BLaER1 treated with 17β-estradiol and CSF1 and Interleukin-3, amounts not matched to agents 10 nM and 100 nM (cell line): Measurements from ENCODE around the gene ASB14.
A peak's percentile ranks its signal among the peaks of the same experiment; 100 is the strongest.

ENCODE experiments used
- H3K27ac ChIP-seq, 11 experiments: shearing (Covaris generic); formaldehyde crosslinking; 2 replicates each; pipeline ENCODE4 v1.8.1; 2022
- H3K27me3 ChIP-seq, 11 experiments: shearing (Covaris generic); formaldehyde crosslinking; 2 replicates each; pipeline ENCODE4 v1.8.1; 2022
- H3K36me3 ChIP-seq, 11 experiments: shearing (Covaris generic); formaldehyde crosslinking; 2 replicates each; pipeline ENCODE4 v1.8.1; 2022
- H3K4me1 ChIP-seq, 10 experiments: shearing (Covaris generic); formaldehyde crosslinking; 2 replicates each; pipeline ENCODE4 v1.8.1; 2022
- H3K4me2 ChIP-seq, 11 experiments: shearing (Covaris generic); formaldehyde crosslinking; 2 replicates each; pipeline ENCODE4 v1.8.1; 2022
- H3K4me3 ChIP-seq, 10 experiments: shearing (Covaris generic); formaldehyde crosslinking; 2 replicates each; pipeline ENCODE4 v1.8.1; 2022
- H3K9ac ChIP-seq, 11 experiments: shearing (Covaris generic); formaldehyde crosslinking; 2 replicates each; pipeline ENCODE4 v1.8.1; 2022
- H3K9me3 ChIP-seq, 11 experiments: shearing (Covaris generic); formaldehyde crosslinking; replicated peaks in 1 of 11; 2 replicates each; pipeline ENCODE4 v1.8.1; 2022
- H4K20me1 ChIP-seq, 11 experiments: shearing (Covaris generic); formaldehyde crosslinking; 2 replicates each; pipeline ENCODE4 v1.8.1; 2022
- Cebpa-rat ChIP-seq, 11 experiments: shearing (Covaris generic); IDR thresholded peaks; 2 replicates each; pipeline ENCODE4 v1.8.1; 2022

The ASB14 gene

GRCh38 chr3:57274845-57275244 is 17.6 kb downstream of the ASB14 start:
- no peak for TF ChIP-seq Cebpa-rat (IDR thresholded peaks at IDR 0.05)
- no peak overlapping the region for H3K27ac ChIP-seq

GRCh38 chr3:57268416-57268815 is 24.1 kb downstream of the ASB14 start:
- H3K27ac ChIP-seq: no peak overlapping the region
- H3K36me3 ChIP-seq: peaks cover 74 to 99% (median 85%) of the 10 kb centered on the region in 11 experiments
- H3K4me2 ChIP-seq: no peak overlapping the region
- TF ChIP-seq Cebpa-rat (IDR thresholded peaks at IDR 0.05): no peak
- H3K4me1 ChIP-seq: peaks cover 0 to 9% (median 0%) of the 10 kb centered on the region in 10 experiments; a peak in 2 of 20 replicates
- H3K9me3 ChIP-seq: peaks cover 4 to 27% (median 13%) of the 10 kb centered on the region in 11 experiments; a peak in 21 of 22 replicates
- no peak overlapping the region for H3K4me3 ChIP-seq
- no peaks in the 10 kb centered on the region for H3K27me3 ChIP-seq
- H3K9ac ChIP-seq: no peak overlapping the region
- no peaks in the 10 kb centered on the region for H4K20me1 ChIP-seq

More at GRCh38 chr3:57274845-57275244, 17.6 kb downstream of the ASB14 start:
- H3K4me1 ChIP-seq: no peaks in the 10 kb centered on the region
- no peaks in the 10 kb centered on the region for H3K27me3 ChIP-seq
- H3K4me2 ChIP-seq: no peak overlapping the region
- H3K4me3 ChIP-seq: no peak overlapping the region
- no peak overlapping the region for H3K9ac ChIP-seq
- peaks cover 16 to 18% (median 17%) of the 10 kb centered on the region in 11 experiments; a peak in 21 of 22 replicates for H3K9me3 ChIP-seq
- peaks cover 30 to 84% (median 46%) of the 10 kb centered on the region in 11 experiments for H3K36me3 ChIP-seq
- H4K20me1 ChIP-seq: no peaks in the 10 kb centered on the region

- H4K20me1 ChIP-seq: no peaks in the 10 kb centered on the region
- no peaks in the 10 kb centered on the region for H3K27me3 ChIP-seq
- no peak overlapping the region for H3K9ac ChIP-seq
- no peak overlapping the region for H3K4me3 ChIP-seq
- H3K36me3 ChIP-seq: peaks cover 95 to 100% (median 99%) of the 10 kb centered on the region in 11 experiments
- peaks cover 0 to 9% (median 0%) of the 10 kb centered on the region in 10 experiments; a peak in 2 of 20 replicates for H3K4me1 ChIP-seq
- H3K9me3 ChIP-seq: peaks cover 22 to 44% (median 29%) of the 10 kb centered on the region in 11 experiments; a peak in 21 of 22 replicates
- H3K27ac ChIP-seq: no peak overlapping the region
- no peak for TF ChIP-seq Cebpa-rat (IDR thresholded peaks at IDR 0.05)
- no peak overlapping the region for H3K4me2 ChIP-seq
Observed at GRCh38 chr3:57261929-57262328, 30.6 kb downstream of the ASB14 start.

GRCh38 chr3:57261119-57261518 is 31.4 kb downstream of the ASB14 start:
- Histone ChIP-seq H3K4me2 (no peak overlapping the region), H3K9ac (no peak overlapping the region), H3K27ac (no peak overlapping the region), H3K27me3 (no peaks in the 10 kb centered on the region), H3K9me3 (peaks cover 22 to 41% (median 29%) of the 10 kb centered on the region in 11 experiments; a peak in 21 of 22 replicates), H3K4me3 (no peak overlapping the region), H4K20me1 (no peaks in the 10 kb centered on the region), H3K36me3 (peaks cover 89 to 97% (median 95%) of the 10 kb centered on the region in 11 experiments), H3K4me1 (peaks cover 0 to 9% (median 0%) of the 10 kb centered on the region in 10 experiments; a peak in 2 of 20 replicates)
- no peak for TF ChIP-seq Cebpa-rat (IDR thresholded peaks at IDR 0.05)

- H3K36me3 ChIP-seq: peaks cover 74 to 92% (median 82%) of the 10 kb centered on the region in 11 experiments
Observed at GRCh38 chr3:57257678-57258077, 34.8 kb downstream of the ASB14 start.

GRCh38 chr3:57256844-57257243 is 35.6 kb downstream of the ASB14 start:
- no peaks in the 10 kb centered on the region for H3K4me1 ChIP-seq
- no peak overlapping the region for H3K9ac ChIP-seq
- H3K4me3 ChIP-seq: no peak overlapping the region
- H3K27me3 ChIP-seq: no peaks in the 10 kb centered on the region
- peaks cover 0 to 11% (median 9%) of the 10 kb centered on the region in 11 experiments; a peak in 9 of 22 replicates for H3K9me3 ChIP-seq
- H4K20me1 ChIP-seq: peaks cover 0 to 4% (median 0%) of the 10 kb centered on the region in 11 experiments; a peak in 1 of 22 replicates
- H3K4me2 ChIP-seq: no peak overlapping the region
- H3K27ac ChIP-seq: no peak overlapping the region
- no peak for TF ChIP-seq Cebpa-rat (IDR thresholded peaks at IDR 0.05)
- H3K36me3 ChIP-seq: peaks cover 70 to 92% (median 81%) of the 10 kb centered on the region in 11 experiments

More at GRCh38 chr3:57257678-57258077, 34.8 kb downstream of the ASB14 start:
- Histone ChIP-seq H3K27me3 (no peaks in the 10 kb centered on the region), H3K9me3 (peaks cover 1 to 19% (median 10%) of the 10 kb centered on the region in 11 experiments; a peak in 17 of 22 replicates), H3K4me3 (no peak overlapping the region), H3K27ac (no peak overlapping the region), H4K20me1 (peaks cover 0 to 4% (median 0%) of the 10 kb centered on the region in 11 experiments; a peak in 1 of 22 replicates), H3K9ac (no peak overlapping the region), H3K4me1 (no peaks in the 10 kb centered on the region), H3K4me2 (no peak overlapping the region)
- no peak for TF ChIP-seq Cebpa-rat (IDR thresholded peaks at IDR 0.05)

GRCh38 chr3:57252404-57252803 is 40.1 kb downstream of the ASB14 start:
- H3K4me2 ChIP-seq: no peak overlapping the region
- no peaks in the 10 kb centered on the region for H3K27me3 ChIP-seq
- H3K9ac ChIP-seq: no peak overlapping the region
- TF ChIP-seq Cebpa-rat (IDR thresholded peaks at IDR 0.05): no peak
- no peak overlapping the region for H3K4me3 ChIP-seq
- H3K4me1 ChIP-seq: no peaks in the 10 kb centered on the region
- H3K36me3 ChIP-seq: peaks cover 58 to 83% (median 69%) of the 10 kb centered on the region in 11 experiments
- no peaks in the 10 kb centered on the region for H3K9me3 ChIP-seq
- H3K27ac ChIP-seq: no peak overlapping the region
- H4K20me1 ChIP-seq: peaks cover 0 to 4% (median 0%) of the 10 kb centered on the region in 11 experiments; a peak in 1 of 22 replicates

GRCh38 chr3:57244946-57245345 is 47.5 kb downstream of the ASB14 start:
- Histone ChIP-seq H3K27ac (no peak overlapping the region), H4K20me1 (no peaks in the 10 kb centered on the region; a peak in 1 of 22 replicates), H3K4me3 (no peak overlapping the region), H3K27me3 (no peaks in the 10 kb centered on the region), H3K9me3 (no peaks in the 10 kb centered on the region), H3K36me3 (peaks cover 81 to 100% (median 97%) of the 10 kb centered on the region in 11 experiments), H3K4me2 (no peak overlapping the region), H3K9ac (no peak overlapping the region), H3K4me1 (peaks cover 0 to 12% (median 0%) of the 10 kb centered on the region in 10 experiments; a peak in 1 of 20 replicates)
- no peak for TF ChIP-seq Cebpa-rat (IDR thresholded peaks at IDR 0.05)

GRCh38 chr3:57234613-57235575 is 57.6 kb downstream of the ASB14 start:
- no peak for TF ChIP-seq Cebpa-rat (IDR thresholded peaks at IDR 0.05)
- Histone ChIP-seq H3K4me2 (peak overlapping the region in 6 of 11 experiments; percentile 10 to 58 (median 28); a peak in 10 of 22 replicates), H3K4me1 (peaks cover 7 to 38% (median 11%) of the 10 kb centered on the region in 10 experiments; a peak in 19 of 20 replicates), H3K27me3 (no peaks in the 10 kb centered on the region), H3K27ac (no peak overlapping the region; a peak in 1 of 22 replicates), H3K9me3 (peaks cover 5 to 13% (median 10%) of the 10 kb centered on the region in 11 experiments; a peak in 16 of 22 replicates), H3K36me3 (peaks cover 31 to 68% (median 54%) of the 10 kb centered on the region in 11 experiments), H4K20me1 (peaks cover 0 to 72% (median 14%) of the 10 kb centered on the region in 11 experiments; a peak in 15 of 22 replicates), H3K9ac (peak overlapping the region in 1 of 11 experiments; percentile 30; a peak in 1 of 22 replicates), H3K4me3 (no peak overlapping the region)
